ENCODE results near the gene EBI3.
"Not testable (repeated sequence)": the region's sequence is repeated elsewhere in the genome, so short reads cannot be mapped to it uniquely, and the experiment has no call there.

GRCh38 chr19:4230237-4230636, 914 bp downstream of the EBI3 start:
- not testable (repeated sequence) for TF ChIP-seq ZNF274 (IDR thresholded peaks at IDR 0.05; ENCODE audit: low read depth, low read length); SUZ12 (IDR thresholded peaks at IDR 0.05; ENCODE audit: extremely low read depth, insufficient read depth, insufficient read length)
